NCI-H187 treated with DMSO at 0.1 percent for 48 hours (cell line): ENCODE results near the gene PIM3.

Experiments
- DNase-seq: peaks from one replicate; lab custom pipeline; 2025; lab: John Stamatoyannopoulos, UW

Gene PIM3

DNA sequence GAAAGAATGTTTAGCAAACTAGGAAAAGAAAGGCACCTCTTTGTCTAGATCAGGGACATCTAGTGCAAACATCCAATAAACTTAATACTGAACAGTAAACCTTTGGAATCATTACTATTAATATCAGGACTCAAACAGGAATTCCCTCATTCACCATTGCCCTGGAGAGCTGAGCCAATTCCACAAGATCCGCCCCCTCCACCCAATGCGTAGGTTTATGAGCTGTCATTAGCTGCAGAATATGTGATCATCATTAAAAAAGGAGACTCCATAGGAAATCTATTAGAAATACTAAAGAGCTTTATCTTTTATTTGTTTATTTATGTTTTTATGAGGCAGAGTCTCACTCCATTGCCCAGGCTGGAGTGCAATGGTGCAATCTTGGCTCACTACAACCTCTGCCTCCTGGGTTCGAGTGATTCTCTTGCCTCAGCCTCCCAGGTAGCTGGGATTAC is 46.5 kb downstream of the PIM3 start:
- DNase-seq, result no peak

DNA sequence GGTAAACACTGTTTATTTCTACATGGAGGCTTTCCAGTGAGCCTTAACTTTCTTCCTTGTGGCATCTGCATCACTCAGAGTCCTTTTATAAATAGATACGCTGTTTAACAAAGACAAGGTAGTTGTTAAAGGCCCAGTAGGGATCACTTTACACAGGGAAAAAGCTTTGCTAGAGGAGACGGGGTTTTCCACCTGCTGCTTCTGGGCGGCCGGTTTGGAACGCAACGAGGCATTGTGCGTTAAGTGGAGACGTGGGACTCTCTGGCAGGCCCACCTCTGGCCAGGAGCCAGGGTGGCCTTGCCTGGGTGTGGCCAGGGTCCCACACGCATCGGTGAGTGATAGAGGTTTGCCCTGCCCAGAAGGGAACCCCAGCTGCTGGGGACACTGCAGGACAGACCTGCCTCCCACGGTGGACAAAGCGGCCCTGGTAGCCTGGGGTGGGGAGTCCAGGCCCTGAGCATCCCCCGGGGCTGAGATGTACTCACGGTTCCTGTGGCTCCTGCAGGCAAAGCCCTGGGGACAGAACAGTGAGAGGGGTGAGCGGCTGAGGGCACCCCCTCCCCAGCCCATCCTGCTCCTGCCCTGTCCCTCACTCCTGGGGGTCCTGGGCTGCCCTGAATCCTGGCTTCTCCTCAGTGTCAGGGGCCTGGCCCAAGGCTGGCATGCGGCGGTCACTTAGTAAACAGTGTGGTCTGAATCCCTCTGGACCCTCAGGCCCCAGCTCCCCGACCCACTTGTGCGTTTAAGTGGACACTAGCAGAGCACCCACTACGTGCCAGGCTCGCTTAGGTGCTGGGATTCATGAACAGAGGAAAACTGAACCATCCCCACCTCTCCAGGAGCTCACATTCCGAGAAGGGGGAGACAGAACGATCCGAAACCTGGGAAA is 47.8 kb downstream of the PIM3 start:
- DNase-seq, result peak; percentile 1

DNA sequence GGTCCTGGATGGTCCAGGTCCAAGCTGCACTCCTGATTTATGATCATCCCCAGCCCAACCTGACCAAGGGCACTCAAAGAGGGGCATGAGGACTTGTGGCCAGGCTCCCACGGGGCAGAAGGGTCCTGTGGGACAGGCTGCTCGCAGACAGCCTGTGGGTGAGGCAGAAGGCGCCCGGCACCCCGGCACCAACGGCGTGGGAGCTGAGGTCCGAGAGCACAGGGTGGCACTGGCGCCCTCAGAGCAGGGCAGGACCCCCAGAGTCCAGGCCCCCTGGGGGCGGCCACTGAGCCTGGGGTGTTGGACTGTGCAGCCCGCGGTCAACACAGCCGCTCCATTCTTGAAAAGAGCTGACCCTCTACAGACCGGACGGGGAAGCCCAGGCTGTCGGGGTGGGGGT is 48.7 kb downstream of the PIM3 start:
- no peak for DNase-seq

DNA sequence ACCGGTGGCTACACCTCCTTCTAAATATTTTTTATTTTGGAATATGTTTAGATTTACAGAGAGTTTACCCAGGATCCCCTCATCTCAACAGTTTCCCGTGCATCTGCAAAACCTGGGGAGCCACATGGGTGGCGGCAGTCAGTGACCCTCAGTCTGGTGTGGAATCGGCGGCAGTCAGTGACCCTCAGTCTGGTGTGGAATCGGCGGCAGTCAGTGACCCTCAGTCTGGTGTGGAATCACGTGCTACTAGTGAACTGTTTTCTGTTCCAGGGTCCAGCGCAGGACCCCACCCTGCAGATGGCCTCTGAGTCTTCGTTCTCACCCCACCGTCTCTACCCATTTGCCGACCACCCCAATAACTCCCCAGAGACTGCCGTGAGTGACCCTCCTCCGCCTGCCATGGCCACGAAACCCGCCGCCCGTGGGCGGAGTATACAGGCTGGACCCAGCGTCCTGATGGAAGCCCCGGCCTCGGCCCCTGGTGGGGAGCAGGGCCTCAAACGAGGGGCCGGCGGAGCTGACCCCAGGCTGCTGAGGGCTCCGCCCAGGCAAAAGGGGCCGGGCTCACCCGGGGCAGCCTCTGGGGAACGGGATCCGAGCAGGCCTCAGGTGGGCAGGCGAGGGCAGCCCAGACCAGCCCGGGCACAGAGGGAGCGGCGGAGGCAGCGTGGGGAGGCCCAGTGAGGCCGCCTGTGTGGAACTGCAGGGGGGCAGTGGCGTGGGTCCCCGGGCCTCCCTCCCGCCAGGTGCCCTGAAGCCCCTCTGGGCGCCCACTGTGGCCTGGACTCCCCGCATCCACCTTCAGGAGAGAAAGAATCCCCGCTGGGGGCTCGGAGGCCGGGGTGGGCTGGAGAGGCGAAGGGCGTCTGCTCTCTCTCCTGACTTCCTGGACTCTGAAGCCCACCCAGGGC is 49.4 kb downstream of the PIM3 start:
- no peak for DNase-seq

DNA sequence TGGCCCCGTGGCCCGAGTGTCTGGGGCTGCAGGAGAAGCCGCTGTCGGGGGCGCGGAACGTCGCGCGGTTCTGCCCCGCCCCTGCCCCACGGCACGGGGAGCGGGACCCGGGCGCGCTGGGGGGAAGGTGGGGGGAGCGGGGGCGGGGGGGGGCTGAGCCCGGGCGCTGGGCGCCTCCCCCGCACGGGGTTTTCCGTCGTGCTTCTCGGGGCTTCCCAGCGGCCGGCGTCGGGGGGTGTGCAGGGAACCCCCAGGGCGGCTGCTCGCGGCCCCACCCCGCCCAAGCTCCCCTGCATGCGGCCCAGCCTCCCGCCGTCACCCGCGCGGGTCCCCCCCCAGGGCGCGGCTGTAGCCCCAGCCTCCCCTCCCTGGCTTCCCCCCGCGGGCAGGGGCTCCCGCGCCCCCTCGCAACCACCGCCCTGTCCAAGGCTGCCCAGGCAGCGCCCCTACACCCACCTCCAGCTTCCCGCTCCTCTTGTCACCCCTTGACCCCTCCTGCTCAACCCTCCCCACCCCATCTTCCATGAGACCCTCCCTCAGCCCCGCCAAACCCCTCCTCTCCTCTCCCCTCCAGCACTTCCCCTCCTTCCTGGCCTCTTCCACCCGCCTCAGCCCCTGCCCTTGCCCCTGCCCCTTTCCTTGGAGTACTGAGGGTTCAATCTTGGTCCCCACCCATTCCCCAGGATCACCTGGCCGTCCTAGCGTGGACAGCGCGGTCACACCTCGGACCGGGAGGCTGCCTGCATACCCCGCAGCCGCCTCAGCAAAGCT is 50.3 kb downstream of the PIM3 start:
- DNase-seq, result no peak

DNA sequence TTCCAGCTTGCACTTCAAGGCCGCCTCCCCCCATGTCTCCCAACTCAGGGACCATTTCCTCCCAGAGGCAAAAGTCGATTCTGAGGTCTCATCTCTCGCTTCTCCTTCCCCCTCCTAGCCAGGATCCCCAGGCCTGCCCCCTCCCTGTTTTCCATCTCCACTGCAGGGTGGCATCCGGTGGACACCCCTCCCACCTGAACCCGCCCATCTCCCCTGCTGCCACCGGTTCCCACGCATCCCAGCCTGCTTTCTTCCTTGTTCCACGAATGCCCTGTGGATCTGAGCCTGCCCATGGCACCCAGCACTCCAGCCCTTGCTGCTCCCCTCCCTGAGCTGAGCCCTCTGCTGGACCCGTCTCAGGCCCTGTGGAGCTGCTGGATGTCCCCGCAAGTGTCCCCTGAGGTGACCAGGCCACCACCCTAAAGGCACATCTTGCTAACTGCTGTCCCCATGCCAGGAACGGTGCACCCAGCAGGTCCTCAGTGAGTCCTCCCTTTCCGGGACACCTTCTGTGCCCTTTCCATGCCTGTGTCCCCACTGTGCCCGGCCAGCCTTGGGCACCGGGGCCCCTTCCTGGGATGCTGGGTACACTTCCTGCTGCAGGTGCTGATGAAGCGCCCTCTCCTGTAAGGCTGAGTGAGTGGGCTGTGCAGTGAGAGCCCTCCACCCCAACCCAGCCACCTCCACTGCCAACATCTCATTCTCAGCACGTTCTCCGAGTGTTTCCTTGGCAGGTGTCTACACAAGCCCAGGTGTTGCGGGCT is 51.1 kb downstream of the PIM3 start:
- DNase-seq, result no peak

DNA sequence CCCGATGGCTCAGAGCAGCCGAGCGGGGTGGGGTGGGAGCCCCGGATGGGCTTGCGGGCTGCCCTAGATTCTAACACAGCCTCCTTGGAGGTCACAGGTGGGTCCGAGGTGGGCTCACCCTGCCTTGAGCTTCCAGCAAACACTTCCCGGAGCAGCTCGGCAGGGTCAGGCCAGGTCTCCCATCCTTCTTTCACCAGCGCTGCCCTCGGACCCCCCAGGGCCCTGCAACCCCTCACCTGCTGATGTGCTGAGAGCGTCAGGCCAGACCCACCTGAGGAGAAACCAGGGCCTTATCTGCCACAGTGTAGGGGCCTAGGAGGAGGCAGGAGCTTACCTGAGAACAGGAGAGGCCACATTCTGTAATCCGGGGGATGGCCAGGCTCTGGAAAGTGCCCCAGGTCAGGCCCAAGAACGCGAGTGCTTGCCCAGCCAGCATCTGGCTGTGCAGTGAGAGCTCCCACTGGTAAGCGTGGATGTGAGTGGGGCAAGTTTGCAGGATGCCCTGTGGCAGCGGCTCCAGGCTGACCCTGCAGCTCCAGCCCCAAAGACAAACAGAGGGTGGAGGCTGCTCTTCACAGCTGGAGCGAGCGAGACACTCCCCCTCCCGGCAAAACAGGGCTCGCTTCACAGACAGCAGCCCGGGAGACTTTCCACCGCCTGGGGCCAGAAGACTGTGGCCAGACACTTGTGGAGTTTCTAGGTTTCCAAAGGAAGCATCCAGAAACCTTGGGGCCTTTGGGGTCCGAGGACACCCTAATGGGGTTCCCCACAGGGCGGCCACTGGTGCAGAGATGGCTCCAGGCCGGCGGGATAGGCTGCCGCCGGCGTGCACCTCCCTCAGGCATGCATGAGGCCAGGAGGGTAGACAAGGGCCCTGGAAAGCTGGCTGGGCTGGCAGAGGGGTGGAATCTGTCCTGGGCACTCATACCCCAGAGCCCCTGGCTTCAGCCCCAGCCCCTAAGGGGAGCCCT is 51.9 kb downstream of the PIM3 start, which contains the start of gene IL17REL:
Gene IL17REL, minus strand, starts transcription at position 555 of the 971 bp plus-strand sequence. Its CDS starts 119 bp downstream, at position 436.
- DNase-seq, result no peak
